Activated effector memory CD4-positive, alpha-beta T cell treated with anti-CD3 and anti-CD28 coated beads, Interleukin-2, amount 50 U/mL, for 16 hours (primary cell): ENCODE measurements around the gene CERK.
A peak's percentile ranks its signal among the peaks of the same experiment; 100 is the strongest.

ENCODE experiments used
- DNase-seq: peaks from one replicate; pipeline ENCODE4 v3.0.0-alpha.2; 2020

CERK gene, protein sequence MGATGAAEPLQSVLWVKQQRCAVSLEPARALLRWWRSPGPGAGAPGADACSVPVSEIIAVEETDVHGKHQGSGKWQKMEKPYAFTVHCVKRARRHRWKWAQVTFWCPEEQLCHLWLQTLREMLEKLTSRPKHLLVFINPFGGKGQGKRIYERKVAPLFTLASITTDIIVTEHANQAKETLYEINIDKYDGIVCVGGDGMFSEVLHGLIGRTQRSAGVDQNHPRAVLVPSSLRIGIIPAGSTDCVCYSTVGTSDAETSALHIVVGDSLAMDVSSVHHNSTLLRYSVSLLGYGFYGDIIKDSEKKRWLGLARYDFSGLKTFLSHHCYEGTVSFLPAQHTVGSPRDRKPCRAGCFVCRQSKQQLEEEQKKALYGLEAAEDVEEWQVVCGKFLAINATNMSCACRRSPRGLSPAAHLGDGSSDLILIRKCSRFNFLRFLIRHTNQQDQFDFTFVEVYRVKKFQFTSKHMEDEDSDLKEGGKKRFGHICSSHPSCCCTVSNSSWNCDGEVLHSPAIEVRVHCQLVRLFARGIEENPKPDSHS

DNA sequence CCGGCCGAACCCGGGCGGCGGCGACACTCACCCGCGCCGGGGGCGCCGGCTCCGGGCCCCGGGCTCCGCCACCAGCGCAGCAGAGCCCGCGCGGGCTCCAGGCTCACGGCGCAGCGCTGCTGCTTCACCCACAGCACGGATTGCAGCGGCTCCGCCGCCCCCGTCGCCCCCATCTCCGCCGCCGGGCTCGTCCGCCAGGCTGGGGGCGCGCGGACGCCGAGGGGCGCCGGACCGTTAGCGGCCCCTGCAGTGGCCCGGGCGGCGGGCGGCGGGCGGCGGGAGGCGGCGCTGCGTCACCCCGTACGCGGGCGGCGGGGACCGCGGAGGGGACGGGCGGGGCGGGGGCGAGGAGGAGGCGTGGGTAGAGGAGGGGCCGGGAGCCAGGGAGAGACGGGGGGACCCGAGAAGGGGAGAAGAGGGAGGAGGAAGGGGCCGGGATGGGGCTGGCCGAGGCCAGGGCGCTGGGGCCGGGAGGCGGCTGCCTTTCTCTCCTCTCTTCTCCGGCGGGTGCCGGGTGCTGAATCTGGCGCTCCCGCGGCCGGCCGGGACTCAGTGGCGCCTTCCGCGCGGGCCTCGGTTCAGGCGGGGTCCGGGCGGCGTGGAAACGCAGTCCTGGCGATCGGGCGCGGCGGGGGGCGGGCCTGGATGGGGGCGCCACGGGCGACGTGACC is at the start of gene CERK:
TSS of gene CERK (minus strand) at position 277 of the 671 bp plus-strand sequence. CDS start at position 173, 104 bp downstream.
- DNase-seq = peak; percentile 89

DNA sequence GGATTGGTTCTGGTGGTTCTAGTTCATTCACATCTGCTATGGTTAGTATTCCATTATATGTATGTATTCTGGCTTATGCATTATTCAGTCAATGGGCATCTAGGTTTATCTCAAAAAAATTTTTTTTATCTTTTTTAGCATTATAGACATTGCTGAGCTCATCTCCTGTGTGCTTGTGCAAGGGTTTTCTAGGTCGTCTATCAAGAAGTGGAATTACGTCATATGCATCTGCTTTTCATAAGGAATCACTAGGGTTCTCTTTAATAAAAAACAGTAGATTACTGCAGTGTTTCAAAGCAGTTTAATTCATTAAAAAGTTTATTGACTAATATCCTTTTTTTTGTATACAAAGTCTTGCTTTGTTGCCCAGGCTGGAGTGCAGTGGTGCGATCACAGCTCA is 45.7 kb upstream of the CERK start:
- no peak for DNase-seq

DNA sequence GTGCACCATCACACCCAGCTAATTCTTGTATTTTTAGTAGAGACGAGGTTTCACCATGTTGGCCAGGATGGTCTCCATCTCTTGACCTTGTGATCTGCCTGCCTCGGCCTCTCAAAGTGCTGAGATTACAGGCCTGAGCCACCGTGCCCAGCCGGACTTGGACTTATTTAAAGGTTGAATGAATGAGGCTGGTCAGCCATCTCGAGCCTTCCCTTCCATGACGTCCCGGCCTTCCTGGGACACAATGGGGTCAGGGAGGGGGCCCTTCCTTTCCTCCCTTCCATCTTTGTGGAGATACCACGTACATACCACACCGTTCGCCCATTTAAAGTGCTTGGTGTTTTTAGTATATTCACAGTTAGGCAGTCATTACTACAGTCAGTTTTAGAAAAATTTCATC is 44.1 kb upstream of the CERK start:
- DNase-seq = peak; percentile 46

DNA sequence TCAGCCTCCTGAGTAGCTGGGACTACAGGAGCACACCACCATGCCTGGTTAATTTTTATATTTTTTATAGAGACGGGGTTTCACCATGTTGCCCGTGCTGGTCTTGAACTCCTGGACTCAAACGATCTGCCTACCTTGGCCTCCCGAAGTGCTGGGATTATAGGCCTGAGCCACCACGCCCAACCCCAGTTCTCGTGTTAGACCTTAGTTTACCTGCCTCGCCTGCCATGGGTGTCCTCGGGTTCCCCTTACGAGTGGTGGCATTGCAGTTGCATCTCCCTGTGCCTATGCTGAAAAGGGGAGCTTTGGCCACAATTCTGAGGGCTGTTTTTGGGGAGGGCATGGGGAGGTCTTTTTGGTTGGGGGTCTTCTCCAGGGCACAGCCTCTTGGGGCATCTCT is 43.2 kb upstream of the CERK start:
- DNase-seq = no peak

DNA sequence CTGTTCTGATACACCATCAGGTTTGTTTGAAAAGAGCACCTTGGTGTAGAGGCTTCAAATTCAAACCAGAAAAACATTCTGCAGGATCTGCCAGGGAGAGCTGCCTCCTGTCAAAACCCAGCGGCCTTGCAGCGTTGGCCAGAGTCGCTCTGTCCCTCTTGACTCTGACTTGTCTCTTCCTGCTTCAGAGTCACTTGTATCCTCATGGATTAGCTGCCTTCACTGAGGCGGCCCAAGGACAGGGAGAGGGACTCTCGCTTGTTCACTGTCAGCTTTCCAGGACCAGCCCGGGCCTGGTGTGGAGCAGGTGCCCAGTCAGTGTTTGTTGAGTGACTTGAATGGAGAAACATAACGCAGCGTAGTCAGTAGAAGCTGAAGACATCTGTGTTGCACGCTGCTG is 42.4 kb upstream of the CERK start:
- DNase-seq = peak; percentile 24

DNA sequence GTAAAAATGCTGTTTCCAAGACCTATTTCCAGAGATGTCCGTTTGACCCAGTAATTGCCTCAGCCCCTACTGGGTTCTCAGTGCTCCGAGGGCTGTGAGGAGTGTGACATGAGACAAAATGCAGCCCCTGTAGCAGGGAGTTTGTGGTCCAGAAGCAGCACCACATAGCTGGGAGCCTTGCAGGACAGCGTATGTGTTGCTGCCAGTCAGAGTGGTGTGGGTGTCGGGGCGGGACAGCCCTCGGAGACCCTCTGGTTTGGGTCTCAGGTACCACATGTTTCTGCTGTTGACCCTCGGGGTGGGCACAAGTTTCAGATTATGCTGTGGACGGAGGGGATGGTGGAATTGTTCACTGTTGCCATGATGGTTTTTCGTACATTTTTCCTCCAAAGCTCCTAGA is 41.6 kb upstream of the CERK start:
- peak; percentile 28 for DNase-seq

DNA sequence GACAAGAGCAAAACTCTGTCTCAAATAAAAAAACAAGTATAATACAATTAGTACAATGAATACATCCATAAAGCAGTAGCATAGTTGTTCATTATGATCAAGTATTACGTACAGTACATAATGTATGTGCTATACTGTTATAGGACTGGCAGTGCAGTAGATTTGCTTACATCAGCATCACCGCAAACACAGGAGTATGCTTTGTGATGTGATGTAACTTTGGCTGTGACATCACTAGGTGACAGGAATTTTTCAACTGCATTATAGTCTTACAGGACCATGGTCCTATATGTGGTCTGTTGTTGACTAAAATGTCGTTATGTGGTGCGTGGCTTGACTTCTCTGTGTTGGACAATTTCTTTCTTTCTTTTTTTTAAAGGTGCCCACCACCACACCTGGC is 41.0 kb upstream of the CERK start:
- DNase-seq = no peak

DNA sequence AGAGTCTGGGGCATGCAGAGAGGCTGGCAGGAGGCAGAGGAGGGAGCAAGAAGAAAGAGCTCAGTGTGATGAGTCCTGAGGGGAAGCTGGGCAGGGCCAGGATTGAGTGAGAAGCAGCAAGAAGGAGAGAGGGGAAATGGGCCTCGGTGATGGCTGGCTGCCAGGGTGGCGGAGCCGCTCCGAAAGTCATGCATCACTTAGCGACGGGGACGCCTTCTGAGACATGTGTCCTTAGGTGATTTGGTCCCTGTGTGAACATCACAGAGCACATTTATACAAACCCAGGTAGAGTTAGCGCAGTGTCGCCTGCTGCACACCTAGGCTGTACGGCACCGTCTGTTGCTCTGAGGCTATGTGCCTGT is 39.5 kb upstream of the CERK start:
- DNase-seq = peak; percentile 74

DNA sequence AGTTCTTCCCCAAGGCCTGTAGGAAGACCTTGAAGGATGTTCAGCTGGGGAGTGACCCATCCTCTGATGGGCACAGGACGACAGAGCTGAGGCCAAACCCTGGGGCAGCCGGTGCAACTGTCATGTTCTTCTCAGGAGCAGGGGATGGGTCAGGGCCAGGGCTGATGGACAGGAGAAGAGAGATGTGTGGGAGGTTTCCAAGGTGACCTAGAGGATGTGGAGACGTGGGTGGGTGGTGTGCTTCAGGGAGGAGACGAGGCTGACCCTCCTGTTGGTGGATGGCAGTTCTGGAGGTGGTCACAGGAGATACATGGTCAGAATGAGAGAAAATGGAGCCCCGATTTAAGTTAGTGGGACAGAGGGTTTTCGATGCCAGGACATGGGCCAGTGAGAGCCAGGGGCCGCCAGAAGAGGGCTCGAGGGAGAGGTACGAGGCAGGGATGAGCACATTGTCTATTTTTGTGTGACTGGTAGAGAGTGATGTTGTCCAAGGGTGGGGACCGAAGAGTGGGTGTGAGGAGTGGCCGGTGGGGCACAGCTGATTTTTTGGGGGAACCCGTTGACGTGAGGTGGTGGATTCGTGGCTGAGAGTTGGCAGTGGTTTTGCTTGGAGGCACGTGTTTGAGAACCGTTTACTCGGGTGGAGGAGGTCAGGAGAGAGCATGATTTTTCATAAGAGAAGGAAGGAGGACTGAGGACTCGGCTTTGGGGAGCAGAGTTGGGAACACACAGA is 39.0 kb upstream of the CERK start:
- no peak for DNase-seq

DNA sequence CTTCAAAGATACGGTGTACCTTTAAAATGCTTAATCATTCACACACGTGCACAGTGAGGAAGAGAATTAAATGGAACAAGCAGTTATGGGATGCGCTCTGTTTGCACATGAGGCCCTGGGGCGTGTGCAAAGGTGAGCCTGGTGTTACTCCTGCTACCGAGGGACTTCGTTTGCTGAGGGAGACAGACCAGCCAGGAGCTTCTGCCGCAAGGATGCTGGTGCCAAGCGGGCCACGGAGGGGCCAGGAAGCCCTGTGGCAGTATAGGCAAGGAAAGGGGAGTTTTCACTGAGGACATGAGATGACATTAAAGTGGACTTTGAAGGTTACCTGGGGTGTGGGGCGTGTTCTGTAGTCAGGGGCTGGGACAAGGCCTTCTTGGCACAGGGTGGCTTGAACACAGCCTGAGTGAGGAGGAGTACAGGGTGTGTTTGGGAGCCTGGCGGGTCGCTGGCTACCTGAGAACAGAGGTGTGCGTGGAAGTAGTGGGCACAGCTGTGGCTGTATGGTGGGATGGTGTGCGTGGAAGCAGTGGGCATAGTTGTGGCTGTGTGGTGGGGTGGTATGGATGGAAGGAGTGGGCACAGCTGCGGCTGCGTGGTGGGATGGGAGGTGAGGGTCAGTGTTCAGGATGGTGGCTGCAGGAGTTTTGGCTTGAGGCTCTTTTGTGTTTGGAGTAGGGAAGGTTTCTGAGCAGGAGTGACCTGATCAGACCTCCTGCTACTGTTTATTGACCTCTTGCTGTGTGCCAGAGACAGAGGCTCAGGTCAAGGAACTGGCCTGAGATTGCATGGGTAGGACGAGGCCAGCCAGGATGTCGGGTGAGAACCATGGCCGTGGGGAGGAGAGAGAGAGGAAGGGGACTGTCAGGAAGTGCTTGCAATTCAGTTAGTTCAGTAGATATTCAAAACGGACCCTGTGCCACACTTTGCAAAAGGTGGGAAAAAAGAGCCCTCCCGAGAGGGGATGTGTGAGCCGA is 38.1 kb upstream of the CERK start:
- DNase-seq = no peak

DNA sequence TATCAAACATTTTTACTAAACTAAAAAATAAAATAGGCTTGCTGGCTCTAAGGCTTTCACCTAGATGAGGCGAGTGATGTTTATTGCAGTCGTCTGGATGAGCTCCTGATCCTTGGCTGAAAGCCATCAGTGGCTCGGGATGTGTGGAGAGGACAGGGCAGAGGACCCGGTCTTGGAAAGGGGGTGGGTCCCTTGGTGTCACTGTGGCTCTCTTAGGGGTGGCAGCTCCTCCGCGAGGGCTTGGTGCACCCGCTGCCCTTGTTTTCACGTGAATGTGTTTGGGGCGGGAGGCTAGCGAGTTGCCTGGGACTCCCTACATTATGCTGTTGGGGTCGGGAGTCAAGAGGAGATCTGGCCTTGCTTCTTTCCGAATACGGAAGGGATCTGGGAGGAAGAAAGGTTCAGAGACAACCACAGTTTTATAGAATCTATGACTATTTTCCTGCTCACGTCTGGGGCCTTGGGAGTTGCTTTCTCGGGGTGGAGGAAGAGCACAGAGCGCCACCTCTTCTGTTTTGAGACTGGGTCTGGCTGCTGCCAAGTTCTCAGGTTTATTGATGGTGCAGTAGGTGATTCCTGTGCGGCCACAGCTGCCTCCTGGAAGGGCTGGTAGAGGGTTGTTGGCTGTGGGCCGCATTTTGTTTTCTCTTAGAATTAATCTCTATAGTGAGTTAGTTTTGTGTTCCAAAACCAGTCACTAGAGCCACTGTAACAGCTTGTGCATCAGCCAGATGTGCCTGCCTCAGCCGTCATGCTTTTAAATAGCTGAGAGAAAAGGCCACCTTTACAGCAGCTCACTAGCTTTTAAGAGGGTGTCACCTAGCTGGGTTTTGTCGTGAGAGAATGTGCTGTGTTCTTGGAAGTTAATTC is 37.2 kb upstream of the CERK start:
- DNase-seq = peak; percentile 62

DNA sequence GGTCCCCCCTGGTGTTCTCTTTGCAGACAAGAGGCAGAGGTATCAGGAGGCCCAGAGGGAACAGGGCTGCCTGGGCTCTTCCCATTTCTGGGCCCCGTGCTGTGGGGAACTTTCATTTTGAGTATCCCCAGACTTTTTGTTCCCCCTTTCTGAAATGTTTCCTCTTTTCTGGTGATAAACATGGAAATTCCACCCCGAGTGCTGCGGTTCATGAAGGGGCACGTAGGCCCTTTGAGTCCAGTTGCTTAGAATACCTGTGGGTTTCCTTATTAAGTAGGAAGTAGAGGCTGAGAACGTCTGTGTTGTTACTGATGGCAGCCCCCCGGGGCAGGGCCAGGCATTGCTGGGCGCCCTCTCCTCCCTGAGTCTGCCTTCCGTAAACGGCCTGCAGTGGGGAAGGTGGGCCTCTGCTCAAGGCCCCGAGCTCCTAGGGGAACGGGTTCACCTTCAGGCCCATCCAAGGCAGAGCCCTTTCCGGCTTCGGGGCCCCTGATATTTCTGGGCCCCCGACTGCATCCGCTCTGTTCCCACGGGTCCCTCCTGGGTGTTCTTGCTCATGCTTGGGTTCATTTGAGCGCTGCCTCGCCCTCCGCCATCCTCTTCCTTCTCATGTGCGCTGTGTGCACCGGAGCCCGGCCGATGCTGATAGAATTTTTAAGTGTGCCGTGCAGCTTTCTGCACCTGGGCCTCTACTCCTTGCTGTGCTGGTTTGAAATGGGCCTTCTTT is 36.4 kb upstream of the CERK start:
- DNase-seq = peak; percentile 71

DNA sequence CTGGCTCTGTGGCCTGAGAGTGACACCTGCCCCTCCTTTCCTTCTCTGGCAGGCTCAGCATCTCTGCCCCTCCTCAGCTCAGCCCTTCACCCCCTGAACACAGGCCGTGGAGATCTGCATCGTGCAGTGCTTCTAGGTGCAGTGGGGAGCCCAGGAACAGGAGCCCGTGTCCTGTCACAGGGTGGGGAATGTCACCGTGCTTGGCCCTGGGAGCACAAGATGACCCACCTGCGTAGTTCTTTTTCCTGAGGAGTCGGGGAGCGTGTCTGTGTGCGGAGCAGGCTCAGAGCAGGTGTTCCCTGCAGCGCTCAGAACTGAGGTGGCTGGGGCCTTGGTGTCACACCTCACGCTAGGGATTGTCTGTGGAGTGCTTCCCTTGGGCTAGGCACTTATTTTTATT is 35.0 kb upstream of the CERK start:
- no peak for DNase-seq

DNA sequence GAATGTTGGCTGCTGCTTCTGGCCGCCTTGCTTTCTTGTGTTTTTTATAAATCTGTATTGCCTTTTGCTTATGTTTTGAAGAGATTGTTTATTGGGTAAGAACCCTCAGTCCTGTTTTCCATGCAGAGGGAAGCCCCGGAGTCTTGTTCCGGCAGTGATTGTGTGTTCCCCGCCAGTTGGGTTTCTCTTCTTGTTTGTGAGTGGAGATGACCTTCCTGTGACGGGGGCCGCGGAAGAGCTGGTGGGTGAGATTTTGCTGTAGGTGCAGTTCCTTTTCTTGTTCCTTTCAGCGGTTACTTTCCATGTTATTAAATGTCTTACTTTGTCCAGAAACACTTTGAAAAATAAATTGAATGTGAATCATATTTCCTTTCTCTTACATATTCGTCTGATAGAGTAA is 32.7 kb upstream of the CERK start:
- DNase-seq = peak; percentile 69

DNA sequence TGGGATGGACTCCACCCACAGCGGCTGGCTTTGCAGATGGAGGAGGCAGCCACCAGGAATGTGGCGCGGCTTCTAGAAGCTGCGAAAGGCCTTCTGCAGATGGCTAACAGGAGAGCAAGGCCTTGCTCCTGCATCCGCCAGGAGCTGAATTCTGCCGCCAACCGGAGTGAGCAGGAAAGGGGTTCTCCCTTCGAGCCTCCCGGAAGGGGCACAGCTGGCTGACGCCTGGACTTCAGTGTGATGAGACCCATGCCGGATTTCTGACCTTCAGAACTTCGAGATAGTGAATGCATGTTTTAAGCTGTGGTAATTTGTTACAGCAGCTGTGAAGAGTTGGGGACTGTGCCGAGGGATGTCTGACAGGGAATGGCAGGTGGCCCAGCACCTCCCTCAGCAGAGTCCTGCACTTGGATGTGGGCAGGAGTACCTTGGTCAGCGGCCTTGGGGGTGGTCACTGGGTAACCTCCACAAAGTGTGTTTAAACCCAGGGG is 32.1 kb upstream of the CERK start:
- DNase-seq = no peak

DNA sequence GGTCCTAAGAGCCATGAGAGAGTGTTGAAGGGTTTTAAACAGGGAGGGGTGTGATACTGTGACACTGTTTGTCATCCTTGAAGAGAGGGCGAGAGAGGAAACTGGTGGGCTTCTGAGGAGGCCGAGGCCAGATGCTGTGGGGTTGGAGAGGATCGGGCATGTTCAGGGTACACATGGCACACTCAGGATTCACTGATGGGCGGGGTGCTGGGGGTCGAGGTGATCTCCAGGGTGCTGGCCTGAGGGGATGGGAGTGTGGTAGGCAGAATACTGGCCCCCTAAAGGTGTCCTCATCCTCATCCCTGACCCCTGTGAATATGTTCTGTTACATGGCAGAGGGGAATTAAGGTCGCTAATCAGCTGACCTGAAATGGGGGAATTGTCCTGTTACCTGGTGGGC is 31.7 kb upstream of the CERK start:
- DNase-seq = no peak

DNA sequence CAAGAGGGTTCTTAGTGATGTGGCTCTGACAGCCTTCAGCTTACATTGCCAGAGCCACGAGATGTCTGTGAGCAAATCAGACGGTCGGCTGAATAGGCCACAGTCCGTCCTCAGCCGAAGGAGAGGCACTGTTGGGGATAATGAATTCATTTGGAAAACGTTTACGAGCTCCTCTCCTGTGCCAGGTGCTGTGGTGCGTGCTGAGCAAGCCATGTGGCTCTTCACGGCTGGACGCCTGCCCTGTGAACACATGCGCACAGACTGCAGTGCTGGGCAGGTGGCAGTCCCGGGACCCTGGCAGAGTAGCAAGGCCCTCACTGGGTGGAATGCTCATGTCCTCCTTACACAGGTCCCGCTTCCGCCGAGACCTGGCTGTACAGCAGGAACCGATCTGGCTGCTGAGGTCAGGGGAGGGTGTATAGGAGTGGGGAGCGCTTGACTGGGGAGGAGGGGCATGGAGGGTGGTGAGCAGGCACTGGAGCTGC is 31.2 kb upstream of the CERK start:
- DNase-seq = no peak

DNA sequence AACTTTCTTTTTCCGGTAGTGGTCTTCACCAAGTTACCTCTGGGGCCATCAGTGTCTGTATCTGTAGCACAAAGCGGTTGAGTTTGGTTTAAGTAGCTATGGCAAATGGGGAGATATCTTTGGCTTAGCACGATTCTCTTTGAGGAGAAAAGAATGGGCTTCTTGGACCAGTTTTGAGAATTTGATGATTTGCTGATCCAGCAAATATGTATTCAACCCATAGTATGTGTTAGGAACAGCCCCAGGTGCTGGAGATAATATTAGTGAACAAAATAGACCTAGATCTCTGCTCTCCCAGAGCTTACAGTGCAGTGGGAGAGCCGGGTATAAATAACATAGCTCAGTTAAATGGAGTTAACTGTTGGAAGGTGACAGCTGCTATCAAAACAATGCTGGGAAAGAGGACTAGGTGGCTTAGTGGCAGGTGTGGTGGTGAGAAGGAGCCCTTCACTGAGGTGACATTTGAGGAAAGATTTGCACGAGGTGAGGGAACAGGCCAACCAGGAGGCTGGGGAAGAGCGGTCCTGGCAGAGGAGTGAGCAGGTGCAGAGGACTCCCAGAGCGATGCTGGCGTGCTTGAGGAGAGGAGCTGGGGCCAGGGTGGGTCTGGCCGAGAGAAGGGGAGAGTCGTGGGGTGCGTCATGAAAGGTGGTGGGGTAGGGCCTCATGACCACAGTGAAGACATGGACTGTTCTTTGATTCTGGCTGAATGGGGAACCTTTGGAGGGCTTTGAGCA is 29.4 kb upstream of the CERK start:
- no peak for DNase-seq

DNA sequence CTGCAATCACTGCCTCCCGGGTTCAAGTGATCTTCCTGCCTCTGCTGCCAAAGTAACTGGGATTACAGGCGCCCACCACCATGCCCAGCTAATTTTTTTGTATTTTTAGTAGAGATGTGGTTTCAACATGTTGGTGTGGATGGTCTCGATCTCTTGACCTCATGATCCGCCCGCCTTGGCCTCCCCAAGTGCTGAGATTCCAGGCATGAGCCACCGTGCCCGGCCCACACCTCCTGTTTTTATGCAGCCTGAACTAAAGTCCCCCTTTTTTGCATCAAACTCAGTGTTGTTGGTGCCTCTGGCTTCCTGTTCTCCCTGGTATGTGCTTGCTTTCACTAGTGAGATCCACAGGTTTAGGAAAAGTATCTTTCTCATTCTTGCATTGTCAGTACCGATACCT is 28.6 kb upstream of the CERK start:
- no peak for DNase-seq
